BLaER1 treated with 17β-estradiol and CSF1 and Interleukin-3, amounts not matched to agents 10 nM and 100 nM (cell line): ENCODE measurements around the gene C11orf21.

Experiments used
- H3K27ac ChIP-seq, 11 experiments: shearing (Covaris generic); formaldehyde crosslinking; 2 replicates each; pipeline ENCODE4 v1.8.1; 2022
- H3K27me3 ChIP-seq, 11 experiments: shearing (Covaris generic); formaldehyde crosslinking; 2 replicates each; pipeline ENCODE4 v1.8.1; 2022
- H3K36me3 ChIP-seq, 11 experiments: shearing (Covaris generic); formaldehyde crosslinking; 2 replicates each; pipeline ENCODE4 v1.8.1; 2022
- H3K4me1 ChIP-seq, 10 experiments: shearing (Covaris generic); formaldehyde crosslinking; 2 replicates each; pipeline ENCODE4 v1.8.1; 2022
- H3K4me2 ChIP-seq, 11 experiments: shearing (Covaris generic); formaldehyde crosslinking; 2 replicates each; pipeline ENCODE4 v1.8.1; 2022
- H3K4me3 ChIP-seq, 10 experiments: shearing (Covaris generic); formaldehyde crosslinking; 2 replicates each; pipeline ENCODE4 v1.8.1; 2022
- H3K9ac ChIP-seq, 11 experiments: shearing (Covaris generic); formaldehyde crosslinking; 2 replicates each; pipeline ENCODE4 v1.8.1; 2022
- H3K9me3 ChIP-seq, 11 experiments: shearing (Covaris generic); formaldehyde crosslinking; replicated peaks in 1 of 11; 2 replicates each; pipeline ENCODE4 v1.8.1; 2022
- H4K20me1 ChIP-seq, 11 experiments: shearing (Covaris generic); formaldehyde crosslinking; 2 replicates each; pipeline ENCODE4 v1.8.1; 2022
- Cebpa-rat ChIP-seq, 11 experiments: shearing (Covaris generic); IDR thresholded peaks; 2 replicates each; pipeline ENCODE4 v1.8.1; 2022

Gene C11orf21

DNA sequence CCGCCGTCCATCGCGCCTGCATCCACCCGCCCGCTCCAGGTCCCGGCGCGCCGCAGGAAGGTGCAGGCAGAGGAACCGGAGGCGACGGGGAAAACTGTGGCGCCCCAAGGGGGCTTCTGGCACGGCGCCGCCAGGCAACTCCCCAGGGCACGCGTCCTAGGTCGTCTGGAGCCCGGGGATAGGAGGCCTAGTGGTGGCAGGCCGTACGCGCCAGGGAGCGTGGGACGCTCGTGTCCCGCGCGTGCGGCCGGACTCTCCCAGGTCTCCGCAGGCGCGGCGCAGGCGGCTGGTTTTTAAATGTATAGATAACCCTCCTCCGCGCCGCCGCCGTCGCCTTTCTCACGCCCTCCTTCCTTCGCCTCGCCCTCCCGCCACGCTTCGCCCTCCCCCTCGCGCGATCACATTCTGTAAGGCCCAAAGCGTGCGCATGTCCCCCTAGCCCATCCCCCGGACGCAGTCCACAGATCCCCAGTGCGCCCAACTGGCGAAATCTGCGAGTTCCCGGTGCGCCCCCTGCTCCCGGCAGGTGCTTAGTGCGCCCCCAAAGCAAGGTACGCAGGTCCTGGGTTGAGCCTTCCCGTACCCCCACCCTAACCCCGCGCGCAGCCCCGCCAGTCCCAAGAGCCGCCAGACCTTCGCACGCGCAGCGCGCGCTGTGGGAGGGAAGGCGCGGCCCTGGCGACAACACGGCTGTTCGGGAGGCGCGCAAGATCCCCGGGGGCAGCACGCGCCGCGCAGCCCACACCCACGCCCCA, 31.2 kb downstream of the C11orf21 start, which contains the start of gene ASCL2:
Gene ASCL2 (minus strand): TSS at position 267 of the 755 bp plus-strand sequence. CDS start 256 bp downstream, at position 11.
- peaks cover 0 to 34% (median 0%) of the 10 kb centered on the region in 11 experiments; a peak in 6 of 22 replicates for H4K20me1 ChIP-seq
- no peak for TF ChIP-seq Cebpa-rat (IDR thresholded peaks at IDR 0.05)
- no peaks in the 10 kb centered on the region for H3K36me3 ChIP-seq
- peaks cover 40 to 46% (median 42%) of the 10 kb centered on the region in 10 experiments for H3K4me1 ChIP-seq
- H3K4me2 ChIP-seq: peak within 1 kb of the TSS; percentile 58 to 99 (median 91); a peak in 20 of 22 replicates
- H3K9me3 ChIP-seq: peaks cover 15 to 31% (median 16%) of the 10 kb centered on the region in 11 experiments; a peak in 21 of 22 replicates
- H3K9ac ChIP-seq: peak within 1 kb of the TSS in 9 of 11 experiments; percentile 39 to 76 (median 64); a peak in 14 of 22 replicates
- peaks cover 9 to 89% (median 83%) of the 10 kb centered on the region in 11 experiments; a peak in 21 of 22 replicates for H3K27me3 ChIP-seq
- H3K27ac ChIP-seq: peak within 1 kb of the TSS; percentile 50 to 89 (median 74); a peak in 21 of 22 replicates
- peak within 1 kb of the TSS in 9 of 10 experiments; percentile 23 to 59 (median 45); a peak in 13 of 20 replicates for H3K4me3 ChIP-seq

DNA sequence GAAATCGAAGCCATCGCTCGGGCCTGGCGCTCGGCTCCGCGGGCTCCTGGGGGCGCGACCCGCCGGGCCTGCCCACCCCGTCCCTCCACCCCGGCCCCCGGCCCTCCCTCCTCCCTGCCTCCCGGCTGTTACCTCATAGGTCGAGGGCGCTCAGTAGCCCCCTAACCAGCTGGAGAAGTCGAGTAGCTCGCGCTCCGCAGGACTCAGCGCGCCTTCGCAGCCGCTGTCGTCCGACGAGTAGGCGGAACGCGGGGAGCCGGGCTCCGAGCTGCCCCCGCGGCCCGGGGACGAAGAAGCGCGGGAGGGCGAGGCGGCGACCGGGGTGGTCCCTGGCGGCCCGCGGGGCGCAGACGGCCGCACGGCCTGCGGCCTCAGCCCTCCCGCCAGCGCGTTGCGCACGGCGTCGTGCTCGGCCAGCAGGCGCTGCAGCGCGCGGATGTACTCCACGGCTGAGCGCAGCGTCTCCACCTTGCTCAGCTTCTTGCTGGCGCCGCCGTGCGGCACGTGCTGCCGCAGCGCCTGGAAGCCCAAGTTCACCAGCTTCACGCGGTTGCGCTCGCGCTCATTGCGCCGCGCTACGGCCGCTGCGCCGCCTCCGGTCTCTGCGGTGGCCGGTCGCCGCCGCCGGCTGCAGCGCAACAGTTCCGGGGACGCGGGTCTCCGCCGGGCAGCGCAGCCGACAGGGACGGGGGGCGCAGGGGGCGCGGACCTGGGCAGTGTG, 32.0 kb downstream of the C11orf21 start:
- no peak for TF ChIP-seq Cebpa-rat (IDR thresholded peaks at IDR 0.05)
- peak overlapping the region; percentile 48 to 89 (median 74); a peak in 21 of 22 replicates for H3K27ac ChIP-seq
- H3K4me3 ChIP-seq: peak overlapping the region in 9 of 10 experiments; percentile 23 to 59 (median 45); a peak in 11 of 20 replicates
- H3K9me3 ChIP-seq: peaks cover 15 to 31% (median 16%) of the 10 kb centered on the region in 11 experiments; a peak in 21 of 22 replicates
- peaks cover 9 to 84% (median 77%) of the 10 kb centered on the region in 11 experiments; a peak in 21 of 22 replicates for H3K27me3 ChIP-seq
- H3K36me3 ChIP-seq: no peaks in the 10 kb centered on the region
- peaks cover 0 to 40% (median 0%) of the 10 kb centered on the region in 11 experiments; a peak in 8 of 22 replicates for H4K20me1 ChIP-seq
- H3K9ac ChIP-seq: peak overlapping the region in 8 of 11 experiments; percentile 39 to 76 (median 62); a peak in 12 of 22 replicates
- H3K4me1 ChIP-seq: peaks cover 46 to 53% (median 49%) of the 10 kb centered on the region in 10 experiments
- H3K4me2 ChIP-seq: peak overlapping the region; percentile 58 to 99 (median 91); a peak in 20 of 22 replicates

DNA sequence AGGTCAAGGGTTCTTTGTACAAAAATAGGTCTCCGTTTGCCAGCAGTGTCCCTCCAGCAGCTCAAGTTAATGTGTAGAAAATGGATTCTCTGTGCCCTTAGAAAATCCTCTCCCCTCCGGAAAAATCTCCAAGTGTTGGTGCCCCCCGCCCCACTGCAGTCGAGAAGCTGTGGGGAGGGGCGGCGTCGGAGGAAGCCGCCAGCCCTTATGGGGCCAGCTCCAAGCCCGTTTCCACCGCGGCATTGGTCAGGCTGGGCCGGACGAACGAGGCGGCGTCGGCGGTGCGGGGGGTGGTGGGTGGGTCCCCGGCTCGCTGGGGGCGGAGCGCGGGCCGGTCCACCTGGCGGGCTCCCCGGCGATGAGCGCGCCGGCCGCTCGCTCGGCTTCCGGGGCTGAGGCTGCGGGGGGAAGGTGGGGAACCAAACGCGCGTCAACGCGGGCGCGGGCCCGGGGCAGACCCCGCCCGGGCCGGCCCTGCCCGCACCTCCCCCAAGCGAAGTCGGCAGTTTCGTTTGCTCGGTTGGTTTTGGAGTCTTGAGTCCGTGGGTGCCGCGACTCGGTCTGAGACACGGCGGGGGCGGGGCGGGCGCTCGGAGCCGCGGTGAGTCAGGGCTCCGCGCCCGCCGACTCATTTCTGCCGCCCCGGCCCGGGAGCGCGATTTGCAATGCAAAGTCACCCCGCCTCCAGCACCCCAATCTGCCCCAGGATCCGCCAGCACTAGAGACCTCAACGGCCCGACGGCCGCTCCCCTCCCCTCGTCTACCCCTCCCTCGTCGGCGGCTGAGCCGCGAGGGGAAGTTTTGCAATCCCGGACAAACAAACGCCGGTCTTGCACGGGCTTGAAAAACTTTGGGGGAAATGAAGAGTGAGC, 32.8 kb downstream of the C11orf21 start:
- H3K4me1 ChIP-seq: peaks cover 53 to 61% (median 56%) of the 10 kb centered on the region in 10 experiments
- peak overlapping the region; percentile 34 to 59 (median 46); a peak in 18 of 20 replicates for H3K4me3 ChIP-seq
- H4K20me1 ChIP-seq: peaks cover 0 to 48% (median 0%) of the 10 kb centered on the region in 11 experiments; a peak in 8 of 22 replicates
- peaks cover 8 to 84% (median 78%) of the 10 kb centered on the region in 11 experiments; a peak in 21 of 22 replicates for H3K27me3 ChIP-seq
- peak overlapping the region; percentile 58 to 99 (median 91) for H3K4me2 ChIP-seq
- TF ChIP-seq Cebpa-rat (IDR thresholded peaks at IDR 0.05): peak in 10 of 11 experiments; percentile 54 to 89 (median 77); a peak in 18 of 22 replicates
- peak overlapping the region in 10 of 11 experiments; percentile 39 to 76 (median 63); a peak in 21 of 22 replicates for H3K9ac ChIP-seq
- no peaks in the 10 kb centered on the region for H3K36me3 ChIP-seq
- H3K9me3 ChIP-seq: peaks cover 15 to 26% (median 16%) of the 10 kb centered on the region in 11 experiments; a peak in 21 of 22 replicates
- peak overlapping the region; percentile 41 to 89 (median 65); a peak in 20 of 22 replicates for H3K27ac ChIP-seq

DNA sequence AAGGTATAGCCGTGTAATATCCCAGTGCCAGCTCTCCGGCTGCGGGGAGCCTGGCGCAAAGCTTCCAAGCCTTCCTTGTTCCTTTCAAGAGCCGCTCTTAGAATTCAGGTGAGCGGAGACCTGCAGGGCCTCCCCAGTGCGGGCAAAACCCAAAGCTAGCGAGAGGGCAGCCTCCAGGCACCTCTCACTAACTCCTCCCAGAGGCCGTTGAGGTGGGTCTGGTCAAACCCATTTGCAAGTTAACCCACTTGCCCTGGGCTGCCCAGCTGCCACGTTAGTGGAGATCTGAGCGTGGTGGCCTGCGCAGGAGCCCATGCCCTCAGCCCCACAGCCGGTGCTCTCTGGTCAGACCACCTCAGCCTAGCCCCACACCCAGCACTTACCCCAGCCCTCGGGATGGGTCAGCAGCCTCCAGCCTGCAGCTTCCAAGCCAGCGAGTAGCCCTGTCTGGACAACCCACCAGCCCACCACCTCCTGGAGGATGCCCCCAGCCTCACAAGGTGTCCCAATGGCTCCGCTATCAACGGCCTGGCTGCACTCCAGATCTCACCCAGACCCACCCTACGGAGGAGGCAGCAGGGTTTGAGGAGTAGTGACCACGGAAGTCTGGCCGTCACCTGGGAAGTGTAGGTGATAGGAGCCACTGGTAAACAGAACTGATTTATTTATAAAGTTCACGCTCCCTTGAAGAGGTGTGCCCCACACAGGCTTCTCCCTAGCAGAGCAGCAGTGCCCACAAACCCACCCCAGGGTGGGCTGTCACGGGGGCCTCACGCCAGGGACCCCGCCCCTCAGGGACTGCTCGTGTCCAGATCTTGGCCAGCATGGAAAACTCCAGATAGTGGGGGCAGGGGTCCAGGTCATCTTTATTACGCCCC, 33.6 kb downstream of the C11orf21 start:
- peak overlapping the region; percentile 80 to 99 (median 93) for H3K4me2 ChIP-seq
- H3K27ac ChIP-seq: peak overlapping the region in 9 of 11 experiments; percentile 7 to 89 (median 76); a peak in 13 of 22 replicates
- TF ChIP-seq Cebpa-rat (IDR thresholded peaks at IDR 0.05): no peak
- H3K9me3 ChIP-seq: peaks cover 15 to 26% (median 16%) of the 10 kb centered on the region in 11 experiments; a peak in 21 of 22 replicates
- H3K9ac ChIP-seq: peak overlapping the region in 7 of 11 experiments; percentile 5 to 76 (median 64); a peak in 7 of 22 replicates
- no peaks in the 10 kb centered on the region for H3K36me3 ChIP-seq
- peaks cover 0 to 57% (median 0%) of the 10 kb centered on the region in 11 experiments; a peak in 9 of 22 replicates for H4K20me1 ChIP-seq
- H3K4me1 ChIP-seq: peaks cover 53 to 66% (median 58%) of the 10 kb centered on the region in 10 experiments
- peak overlapping the region in 4 of 10 experiments; percentile 14 to 59 (median 50); a peak in 11 of 20 replicates for H3K4me3 ChIP-seq
- H3K27me3 ChIP-seq: peaks cover 15 to 84% (median 78%) of the 10 kb centered on the region in 11 experiments

DNA sequence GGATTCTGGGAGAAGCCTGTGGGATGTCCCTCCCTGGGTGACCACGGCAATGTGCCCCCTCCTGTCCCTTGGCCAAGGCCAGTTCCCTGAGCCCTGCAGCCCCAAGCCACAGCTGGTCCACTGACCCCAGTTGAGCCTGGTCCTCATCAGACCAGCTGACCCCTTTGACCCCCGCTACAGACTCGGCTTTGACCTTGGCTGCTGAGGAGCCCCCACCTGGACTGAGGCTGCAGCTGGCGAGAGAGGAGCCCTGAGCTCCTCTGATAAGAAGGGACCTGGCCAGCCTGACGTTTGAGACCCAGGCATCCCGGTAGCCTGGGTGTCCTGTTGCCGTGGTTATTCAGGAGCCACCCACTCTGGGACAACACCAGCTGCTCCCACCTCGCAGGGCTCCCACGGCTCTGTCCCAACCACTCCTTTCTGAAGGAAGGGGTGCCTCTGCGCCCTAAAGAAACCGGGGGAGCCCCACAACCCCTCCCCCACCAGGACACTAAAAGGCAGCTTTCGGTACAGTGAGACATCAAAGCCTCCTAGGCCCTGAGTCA, 34.3 kb downstream of the C11orf21 start:
- H3K9ac ChIP-seq: peak overlapping the region in 3 of 11 experiments; percentile 72 to 79 (median 75); a peak in 4 of 22 replicates
- peaks cover 0 to 64% (median 0%) of the 10 kb centered on the region in 11 experiments; a peak in 9 of 22 replicates for H4K20me1 ChIP-seq
- peak overlapping the region in 8 of 11 experiments; percentile 70 to 89 (median 78); a peak in 12 of 22 replicates for H3K27ac ChIP-seq
- H3K4me2 ChIP-seq: peak overlapping the region; percentile 80 to 99 (median 93)
- H3K4me3 ChIP-seq: peak overlapping the region in 6 of 10 experiments; percentile 0 to 67 (median 44); a peak in 5 of 20 replicates
- peaks cover 55 to 73% (median 63%) of the 10 kb centered on the region in 10 experiments for H3K4me1 ChIP-seq
- peaks cover 15 to 26% (median 16%) of the 10 kb centered on the region in 11 experiments; a peak in 21 of 22 replicates for H3K9me3 ChIP-seq
- no peak for TF ChIP-seq Cebpa-rat (IDR thresholded peaks at IDR 0.05)
- H3K36me3 ChIP-seq: no peaks in the 10 kb centered on the region
- H3K27me3 ChIP-seq: peaks cover 22 to 84% (median 78%) of the 10 kb centered on the region in 11 experiments

DNA sequence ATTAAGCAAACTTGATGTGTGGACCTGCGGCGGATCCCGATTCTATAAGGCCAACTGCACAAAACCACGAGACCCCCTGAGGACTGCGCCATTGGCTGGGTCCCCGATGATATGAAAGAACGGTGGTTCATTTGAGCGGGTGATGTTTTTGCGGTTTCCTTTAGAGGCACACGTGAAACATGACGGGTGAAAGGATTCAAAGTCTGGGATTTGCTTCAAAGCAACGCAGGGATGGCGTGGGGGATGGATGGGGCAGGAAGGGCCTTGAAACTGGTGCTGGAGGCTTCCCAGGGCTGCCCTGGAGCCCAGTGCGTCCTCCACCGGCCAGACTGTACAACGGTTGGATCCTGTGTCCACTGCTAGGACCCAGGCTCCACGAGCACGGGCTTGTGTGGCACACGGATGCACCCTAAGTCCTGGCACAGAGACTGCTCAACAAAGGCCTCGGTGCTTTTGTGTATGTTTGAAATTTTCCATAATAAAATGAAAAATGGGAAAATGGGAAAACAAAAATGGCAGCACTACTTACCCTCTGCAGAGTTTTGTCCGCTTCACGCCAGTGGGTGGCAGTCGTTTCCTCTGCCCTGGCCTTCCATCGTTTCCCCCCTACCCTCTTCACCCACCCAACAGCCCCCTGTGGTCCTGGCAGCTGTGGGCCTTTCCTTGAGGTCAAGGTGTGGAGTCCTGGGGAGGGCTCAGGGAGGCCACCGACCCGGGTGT, 35.0 kb downstream of the C11orf21 start:
- peaks cover 15 to 26% (median 16%) of the 10 kb centered on the region in 11 experiments; a peak in 21 of 22 replicates for H3K9me3 ChIP-seq
- peak overlapping the region in 7 of 10 experiments; percentile 32 to 67 (median 45); a peak in 13 of 20 replicates for H3K4me3 ChIP-seq
- H3K4me1 ChIP-seq: peaks cover 55 to 73% (median 65%) of the 10 kb centered on the region in 10 experiments
- H3K36me3 ChIP-seq: no peaks in the 10 kb centered on the region
- H3K27ac ChIP-seq: peak overlapping the region; percentile 39 to 89 (median 74); a peak in 19 of 22 replicates
- no peak for TF ChIP-seq Cebpa-rat (IDR thresholded peaks at IDR 0.05)
- peaks cover 0 to 66% (median 0%) of the 10 kb centered on the region in 11 experiments; a peak in 9 of 22 replicates for H4K20me1 ChIP-seq
- peak overlapping the region; percentile 80 to 99 (median 93) for H3K4me2 ChIP-seq
- peak overlapping the region in 9 of 11 experiments; percentile 6 to 79 (median 60); a peak in 15 of 22 replicates for H3K9ac ChIP-seq
- H3K27me3 ChIP-seq: peaks cover 28 to 84% (median 78%) of the 10 kb centered on the region in 11 experiments
